ENCODE data around the gene TRMU.

TRMU gene

DNA sequence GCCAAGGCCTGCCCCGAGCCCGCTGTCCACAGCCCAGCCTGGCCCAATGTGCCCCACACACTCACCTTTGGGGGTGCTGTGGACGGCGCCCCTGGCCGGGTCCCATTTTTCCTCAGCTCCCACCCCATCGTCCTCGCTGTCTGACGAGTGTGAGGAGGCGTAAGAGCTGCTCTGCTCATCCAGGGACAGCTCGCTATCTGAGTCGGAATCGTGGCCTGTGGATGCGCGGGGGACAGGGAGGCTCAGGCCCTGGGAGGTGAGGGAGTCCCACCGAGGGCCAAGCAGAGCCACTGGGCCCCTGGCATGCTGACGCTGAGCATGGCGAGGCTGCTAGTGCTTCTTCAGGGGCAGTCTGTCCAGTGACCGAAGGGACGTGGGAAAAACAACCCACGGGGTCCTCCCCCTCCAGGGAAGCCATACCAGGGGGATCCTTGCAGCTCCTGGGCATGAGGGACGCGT lies 29.7 kb downstream of the TRMU start:
- Histone ChIP-seq H3K4me3 (no peak overlapping the region), H3K27ac (no peak overlapping the region)

DNA sequence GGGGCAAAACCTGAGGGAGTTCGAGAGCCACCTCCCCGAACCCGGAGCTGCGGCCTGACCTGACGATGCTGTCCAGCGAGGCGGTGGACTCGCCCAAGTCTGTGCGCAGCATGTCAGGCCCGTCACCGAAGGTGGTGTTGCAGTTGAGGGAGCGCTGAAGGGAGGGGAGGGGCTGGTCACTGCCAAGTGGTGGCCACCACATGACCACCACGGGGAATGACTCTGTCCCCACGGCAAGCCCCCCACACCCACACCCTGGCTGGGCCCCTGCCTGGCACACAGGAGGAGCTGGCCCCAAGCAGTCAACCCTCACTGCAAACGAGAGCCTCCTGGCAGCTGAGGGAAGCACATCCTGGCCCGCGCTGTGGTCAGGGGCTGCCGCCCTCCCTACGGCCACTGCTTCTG lies 30.8 kb downstream of the TRMU start:
- no peak overlapping the region for H3K4me3 ChIP-seq

DNA sequence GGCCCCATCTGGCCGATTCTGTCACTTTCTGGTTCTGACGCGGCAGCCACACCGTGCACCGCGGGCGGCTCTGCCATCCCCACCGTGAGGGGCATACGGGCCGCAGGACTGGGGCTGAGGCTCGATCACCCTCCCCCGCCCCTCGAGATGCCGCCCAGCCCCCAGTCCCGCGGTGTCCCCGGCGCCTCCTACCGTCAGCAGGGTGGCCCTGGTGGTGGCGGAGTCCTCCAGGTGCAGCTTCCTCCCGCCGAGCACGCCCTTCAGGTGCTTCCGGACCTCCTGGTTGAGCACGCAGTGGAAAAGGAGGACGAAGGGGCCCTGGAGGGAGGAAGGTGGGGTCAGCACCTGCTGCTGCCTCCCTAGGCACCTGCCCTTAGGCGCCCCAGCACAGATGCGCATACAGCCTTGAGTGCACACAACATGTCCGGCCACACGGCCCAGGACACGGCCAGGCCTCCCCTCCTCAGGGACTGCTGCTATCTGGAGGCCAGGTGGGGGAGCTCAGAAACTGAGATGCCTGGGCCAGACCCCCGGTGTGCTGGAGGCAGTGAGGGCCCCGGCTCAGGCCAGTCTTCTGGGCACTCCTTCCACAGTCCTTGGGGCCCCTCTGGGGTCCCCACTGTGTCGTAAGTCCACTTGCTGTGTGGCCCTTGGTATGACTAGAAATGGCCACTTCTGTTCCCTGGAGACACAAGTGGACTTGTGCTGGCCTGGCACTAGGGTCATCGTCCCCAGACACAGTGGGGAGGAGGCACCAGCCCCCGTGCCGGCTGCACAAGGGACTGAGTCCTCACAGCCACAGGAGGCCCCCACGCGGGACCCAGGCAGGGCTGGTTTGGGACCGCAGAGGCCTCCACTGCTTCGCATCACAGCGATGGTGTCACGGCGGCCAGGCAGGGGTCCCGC lies 31.5 kb downstream of the TRMU start:
- H3K4me3 ChIP-seq, result no peak overlapping the region
- peak overlapping the region in 1 of 21 experiments; percentile 22 for H3K27ac ChIP-seq

More for the DNA sequence above, 30.8 kb downstream of the TRMU start:
- H3K27ac ChIP-seq, result no peak overlapping the region

DNA sequence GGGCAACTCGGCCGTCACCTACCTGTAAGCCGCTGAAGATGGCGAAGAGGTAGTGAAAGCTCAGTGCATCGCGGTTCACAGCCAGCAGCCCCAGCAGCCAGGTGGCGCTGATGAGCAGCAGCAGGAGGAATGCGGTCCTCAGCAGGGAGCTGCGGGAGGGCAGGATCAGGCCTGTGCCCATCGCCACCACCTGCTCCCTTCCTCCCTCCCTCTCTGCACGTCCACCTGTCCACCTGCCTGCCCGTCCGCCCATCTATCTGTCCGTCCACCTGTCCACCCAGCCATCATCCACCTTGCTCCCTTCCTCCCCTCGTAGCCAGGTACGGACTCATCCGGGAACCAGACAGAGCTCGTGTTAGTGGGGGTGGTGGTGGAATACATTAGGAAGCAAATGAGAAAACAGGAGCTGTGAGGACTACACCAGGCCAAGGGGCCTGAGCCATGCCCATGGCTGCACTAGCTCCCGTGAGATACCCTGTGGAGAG lies 32.2 kb downstream of the TRMU start:
- Histone ChIP-seq H3K27ac (peak overlapping the region in 1 of 21 experiments; percentile 22), H3K4me3 (no peak overlapping the region)

DNA sequence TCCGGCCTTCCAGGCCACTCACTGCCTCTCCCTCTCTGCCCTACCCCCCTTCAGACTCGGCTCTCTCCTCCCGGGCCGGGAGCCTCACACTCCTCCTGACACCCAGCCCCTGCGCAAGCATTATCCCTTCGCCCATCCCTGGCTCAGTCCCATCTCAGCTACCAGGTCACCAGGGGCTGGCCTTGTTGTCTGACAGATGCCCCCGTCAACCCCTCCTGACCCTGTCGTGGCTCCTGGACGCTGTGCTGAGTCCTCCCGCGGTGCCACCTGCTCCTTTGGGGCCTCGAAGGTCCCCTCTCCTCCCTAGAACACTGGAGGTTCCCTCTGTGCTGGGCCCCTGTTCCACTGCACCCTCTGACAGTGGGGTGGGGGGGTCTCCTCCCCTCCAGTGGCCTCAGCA lies 32.9 kb downstream of the TRMU start:
- H3K27ac ChIP-seq, result no peak overlapping the region

DNA sequence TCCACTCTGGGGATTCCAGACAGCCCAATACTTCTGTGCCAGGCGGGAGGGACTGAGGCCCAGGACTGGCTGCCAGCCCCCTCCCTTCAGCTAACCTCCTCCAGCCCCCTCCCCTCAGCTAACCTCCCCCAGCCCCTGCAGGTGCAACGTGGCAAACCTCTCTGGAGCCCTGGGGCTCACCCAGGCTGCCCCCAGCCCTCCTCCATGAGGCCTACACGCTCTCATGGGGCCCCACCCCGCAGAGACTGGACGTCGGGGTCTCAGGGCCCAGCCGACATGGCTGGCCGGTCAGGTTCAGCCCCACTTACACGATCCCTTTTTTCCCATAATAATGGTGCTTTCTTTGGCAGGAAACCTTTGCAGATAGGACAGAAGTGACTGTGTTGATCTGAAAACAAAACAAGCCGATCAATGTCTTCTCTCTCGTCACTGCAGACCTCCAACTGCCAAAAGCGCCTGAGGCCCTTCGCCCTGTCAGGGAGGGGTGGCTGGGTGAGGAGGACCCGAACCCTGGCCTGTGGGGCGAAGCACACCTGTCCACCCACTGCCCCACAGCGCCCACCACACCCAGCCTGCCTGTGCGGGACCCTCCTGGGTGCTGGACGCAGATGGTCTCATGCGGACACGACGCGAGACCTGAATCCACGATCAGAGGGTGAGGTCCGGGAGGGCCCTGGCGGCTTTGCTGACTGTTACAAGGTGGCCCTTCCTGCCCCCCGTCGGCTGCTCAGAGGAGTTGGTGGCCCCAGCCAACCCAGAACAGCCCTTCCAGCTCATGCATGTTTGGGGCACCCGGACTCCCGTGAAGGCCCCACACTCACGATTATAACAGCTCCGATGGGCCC lies 33.6 kb downstream of the TRMU start:
- H3K27ac ChIP-seq, result no peak overlapping the region
- no peak overlapping the region for H3K4me3 ChIP-seq

More for the DNA sequence above, 32.9 kb downstream of the TRMU start:
- H3K4me3 ChIP-seq, result no peak overlapping the region

DNA sequence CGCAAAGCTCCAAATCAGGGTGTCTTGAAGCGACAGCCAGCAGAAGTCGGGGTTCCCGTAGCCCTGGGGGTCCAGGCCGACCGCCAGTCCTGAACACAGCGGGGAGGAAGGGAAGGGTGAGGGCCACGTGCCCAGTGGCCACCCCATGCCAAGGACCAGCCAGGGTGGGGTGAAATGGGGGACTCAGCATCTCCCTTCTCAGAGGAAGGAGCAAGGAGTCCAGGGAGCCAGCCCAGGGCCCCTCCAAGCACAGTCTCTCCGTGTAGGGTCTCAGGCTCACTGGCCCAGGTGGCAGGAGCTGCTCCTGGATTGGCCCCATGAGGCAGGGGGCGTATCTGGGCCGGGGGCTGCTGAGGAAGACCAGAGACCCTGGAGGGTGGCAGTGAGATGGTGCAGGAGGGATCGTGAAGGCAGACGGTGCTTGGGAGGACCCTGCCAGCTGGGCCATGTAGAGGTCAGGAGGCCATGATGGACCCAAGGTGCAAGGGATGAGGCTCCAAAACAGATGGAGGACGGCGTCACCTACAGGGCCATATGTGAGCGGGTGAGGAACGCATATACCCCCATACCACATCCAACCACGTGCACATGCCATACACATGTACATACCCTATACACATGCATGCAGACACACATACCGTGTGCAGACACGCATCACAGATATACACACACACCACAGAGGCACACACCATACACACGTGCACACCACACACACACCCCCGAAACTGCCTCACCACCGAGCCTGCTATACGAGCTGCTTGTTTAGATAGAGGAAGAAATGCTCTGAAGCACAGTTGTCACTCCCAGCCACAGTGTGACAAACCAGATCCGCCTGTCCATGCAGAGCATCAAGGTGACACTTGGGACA lies 34.4 kb downstream of the TRMU start:
- Histone ChIP-seq H3K4me3 (no peak overlapping the region), H3K27ac (peak overlapping the region in 2 of 21 experiments; percentile 42 to 73)

DNA sequence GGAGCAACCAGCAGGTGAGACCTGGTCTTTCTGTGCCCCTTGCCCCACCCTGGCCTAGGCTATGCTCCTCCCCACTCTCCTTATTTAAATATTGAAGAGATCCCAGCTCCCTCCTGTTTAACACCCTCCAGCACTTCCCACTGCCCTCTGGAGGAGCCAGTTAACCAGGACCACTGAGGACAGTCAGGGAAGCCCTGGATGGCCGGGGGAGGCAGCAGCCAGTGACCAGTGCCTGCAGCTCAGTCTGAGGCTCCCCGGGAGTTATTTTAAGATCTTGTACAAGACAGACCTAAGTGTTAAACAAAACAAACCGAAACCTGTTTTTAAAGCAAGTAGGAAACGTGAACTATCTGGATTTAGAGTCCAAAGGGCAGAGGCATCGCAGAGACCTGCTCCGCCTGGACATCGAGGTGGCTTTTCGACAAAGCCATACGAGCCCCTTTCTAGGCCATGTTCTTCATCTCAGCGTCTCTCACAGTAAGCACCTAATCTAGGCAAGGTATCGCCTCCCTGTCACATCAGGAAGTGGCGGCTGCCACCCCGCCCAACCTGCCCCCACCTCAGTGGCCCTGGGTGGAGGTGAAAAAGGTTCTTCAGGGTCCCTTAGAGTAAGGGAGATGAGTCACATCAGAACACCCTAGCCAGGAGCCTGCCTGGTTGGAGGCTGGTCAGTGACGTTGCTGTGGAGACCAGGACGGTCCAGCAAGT lies 35.2 kb downstream of the TRMU start:
- Histone ChIP-seq H3K27ac (peak overlapping the region in 4 of 21 experiments; percentile 9 to 73 (median 36)), H3K4me3 (no peak overlapping the region)

DNA sequence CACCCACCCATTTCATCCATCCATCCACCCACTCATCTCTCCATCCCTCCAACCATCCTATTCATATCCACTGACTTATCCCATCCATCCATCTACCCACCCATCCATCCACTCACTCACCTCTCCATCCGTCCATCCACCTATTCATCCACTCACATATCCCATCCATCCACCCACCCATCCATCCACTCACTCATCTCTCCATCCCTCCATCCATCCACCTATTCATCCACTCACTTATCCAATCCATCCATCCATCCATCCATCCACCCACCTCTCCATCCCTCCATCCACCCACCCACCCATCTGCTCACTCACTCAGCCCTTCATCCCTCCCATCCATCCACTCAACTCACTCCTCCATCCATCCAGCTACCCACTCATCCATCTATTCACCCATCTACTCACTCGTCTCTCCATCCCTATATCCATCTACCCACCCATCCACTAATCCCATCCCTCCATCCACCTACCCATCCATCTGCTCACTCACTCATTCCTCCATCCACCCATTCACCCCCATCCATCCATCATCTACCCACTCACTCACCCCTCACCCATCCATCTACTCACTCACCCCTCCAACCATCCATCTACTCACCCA lies 36.2 kb downstream of the TRMU start:
- Histone ChIP-seq H3K4me3 (no peak overlapping the region), H3K27ac (no peak overlapping the region)

DNA sequence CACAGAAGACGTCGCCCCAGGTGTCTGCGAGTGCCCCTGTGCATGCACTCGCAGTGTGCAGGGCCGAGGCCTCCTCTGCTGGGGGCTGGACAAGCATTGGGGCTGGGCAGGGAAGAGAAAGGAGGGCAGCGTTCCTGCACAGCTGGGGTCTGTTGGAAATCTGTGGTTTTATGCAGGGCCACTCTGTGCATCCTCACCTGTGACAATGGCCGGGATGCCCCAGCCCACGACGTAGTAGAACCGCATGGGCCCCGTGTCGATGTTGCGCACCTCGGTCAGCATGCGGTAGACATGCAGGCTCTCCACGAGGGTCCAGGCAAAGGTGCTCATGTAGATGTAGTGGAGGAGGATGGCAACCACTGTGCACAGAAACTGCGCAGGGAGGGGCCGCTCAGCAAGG lies 37.2 kb downstream of the TRMU start:
- Histone ChIP-seq H3K4me3 (no peak overlapping the region), H3K27ac (no peak overlapping the region)

DNA sequence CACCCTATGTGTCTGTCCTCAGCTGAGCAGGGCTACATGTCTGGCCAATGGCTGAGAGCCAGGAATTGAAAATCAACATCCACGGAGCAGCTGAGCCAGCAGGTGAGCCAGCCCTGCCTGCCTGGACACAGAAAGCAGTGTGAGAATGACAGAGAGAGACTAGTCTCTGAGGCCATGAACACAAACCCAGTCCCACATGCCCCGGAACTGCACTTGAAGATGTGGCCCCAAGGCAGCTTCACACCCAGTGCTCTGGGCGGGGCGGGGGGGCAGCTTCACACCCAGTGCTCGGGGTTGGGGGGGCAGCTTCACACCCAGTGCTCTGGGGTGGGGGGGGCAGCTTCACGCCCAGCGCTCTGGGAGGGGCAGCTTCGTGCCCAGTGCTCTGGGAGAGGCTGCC lies 37.6 kb downstream of the TRMU start:
- Histone ChIP-seq H3K4me3 (no peak overlapping the region), H3K27ac (no peak overlapping the region)

DNA sequence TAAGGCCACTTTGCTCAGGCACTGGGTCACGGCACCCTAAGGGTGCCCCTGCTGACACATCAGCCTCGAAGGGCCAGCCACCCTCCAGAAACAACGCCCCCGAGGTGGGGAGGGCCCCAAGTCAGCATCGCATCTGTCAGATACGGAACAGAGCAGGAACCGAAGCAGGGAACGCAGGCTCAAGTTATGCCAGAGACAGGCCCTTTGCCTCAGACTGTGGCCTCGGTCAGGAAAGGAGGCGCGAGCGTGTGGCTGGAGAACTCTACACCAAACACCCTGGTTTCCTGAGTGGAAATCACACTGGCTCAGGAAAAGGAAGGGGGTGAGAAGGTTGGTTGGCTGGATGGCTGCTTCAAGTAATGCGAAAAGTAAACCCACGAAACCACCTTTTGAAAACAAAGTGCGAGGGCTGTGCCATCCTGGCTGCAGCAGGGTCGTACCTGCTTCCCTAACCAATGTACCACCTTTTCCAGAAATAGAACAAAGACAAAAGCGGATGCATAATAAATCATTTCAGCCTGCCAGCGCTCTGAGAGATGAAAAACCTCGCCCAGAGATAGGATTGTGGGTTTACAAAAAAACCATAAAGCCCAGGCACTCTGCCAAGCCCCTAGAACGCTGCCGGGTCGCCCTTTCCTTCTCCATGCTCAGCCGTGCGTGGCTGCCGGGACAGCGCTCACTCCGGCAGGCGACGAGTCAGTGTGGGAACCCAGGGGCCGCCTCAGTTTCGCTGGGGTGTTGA lies 38.6 kb downstream of the TRMU start:
- Histone ChIP-seq H3K27ac (peak overlapping the region in 2 of 21 experiments; percentile 17 to 19), H3K4me3 (no peak overlapping the region)

DNA sequence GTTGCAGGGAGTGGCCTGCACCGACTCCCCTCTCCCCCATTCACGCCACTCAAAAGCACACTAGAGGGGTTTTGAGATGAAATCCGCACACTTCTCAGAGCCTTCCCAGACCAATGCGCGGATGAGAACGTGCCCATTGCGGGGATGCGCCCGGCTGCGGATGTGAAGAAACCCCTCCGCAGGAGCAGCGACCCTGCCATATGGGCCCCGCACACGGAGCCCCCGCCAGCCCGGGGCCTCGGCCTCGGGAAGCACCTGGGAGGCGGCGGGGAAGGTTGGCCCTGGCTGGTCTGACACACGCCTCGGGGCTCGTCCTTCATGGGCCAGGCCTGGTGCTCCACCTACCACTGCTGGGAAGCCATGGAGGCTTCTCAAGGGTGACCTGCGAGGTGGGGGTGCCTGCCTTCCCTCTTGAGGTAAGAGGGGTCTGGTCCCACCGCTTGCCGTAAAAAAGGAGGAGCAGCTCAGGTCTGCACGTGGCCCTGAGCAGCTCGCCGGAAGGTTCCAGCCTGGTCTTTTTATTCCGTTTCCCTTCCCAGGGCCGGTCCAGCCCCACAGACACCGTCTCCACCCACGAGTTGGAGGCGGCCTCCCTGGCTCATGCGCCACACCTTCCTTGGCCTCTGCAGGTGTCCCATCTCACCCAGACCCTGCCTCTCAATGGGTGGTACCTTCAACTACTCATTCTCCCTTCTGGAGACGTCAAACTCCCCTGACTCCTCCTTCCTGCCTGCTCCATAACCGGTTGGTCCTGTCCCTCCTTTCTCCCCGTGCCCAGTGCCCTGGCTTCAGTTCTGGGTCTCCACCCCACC lies 39.4 kb downstream of the TRMU start:
- Histone ChIP-seq H3K27ac (peak overlapping the region in 5 of 21 experiments; percentile 12 to 60 (median 28)), H3K4me3 (no peak overlapping the region)

DNA sequence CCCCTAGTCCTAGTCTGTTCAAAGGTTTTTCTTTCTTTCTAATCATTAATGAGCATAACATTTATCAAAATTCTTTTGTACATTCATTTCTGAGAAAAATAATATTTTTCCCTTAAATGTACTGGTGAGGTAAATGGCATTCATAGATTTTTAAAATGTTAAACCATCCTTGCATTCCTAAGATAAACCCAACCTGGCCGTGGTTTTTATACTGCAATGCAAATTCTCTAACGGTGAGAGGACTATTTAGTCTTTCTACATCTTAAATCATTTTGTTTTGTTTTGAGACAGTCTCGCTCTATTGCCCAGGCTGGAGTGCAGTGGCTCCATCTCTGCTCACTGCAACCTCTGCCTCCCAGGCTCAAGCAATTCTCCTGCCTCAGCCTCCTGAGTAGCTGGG lies 40.6 kb downstream of the TRMU start:
- no peak overlapping the region for H3K4me3 ChIP-seq
- peak overlapping the region in 1 of 21 experiments; percentile 45 for H3K27ac ChIP-seq

DNA sequence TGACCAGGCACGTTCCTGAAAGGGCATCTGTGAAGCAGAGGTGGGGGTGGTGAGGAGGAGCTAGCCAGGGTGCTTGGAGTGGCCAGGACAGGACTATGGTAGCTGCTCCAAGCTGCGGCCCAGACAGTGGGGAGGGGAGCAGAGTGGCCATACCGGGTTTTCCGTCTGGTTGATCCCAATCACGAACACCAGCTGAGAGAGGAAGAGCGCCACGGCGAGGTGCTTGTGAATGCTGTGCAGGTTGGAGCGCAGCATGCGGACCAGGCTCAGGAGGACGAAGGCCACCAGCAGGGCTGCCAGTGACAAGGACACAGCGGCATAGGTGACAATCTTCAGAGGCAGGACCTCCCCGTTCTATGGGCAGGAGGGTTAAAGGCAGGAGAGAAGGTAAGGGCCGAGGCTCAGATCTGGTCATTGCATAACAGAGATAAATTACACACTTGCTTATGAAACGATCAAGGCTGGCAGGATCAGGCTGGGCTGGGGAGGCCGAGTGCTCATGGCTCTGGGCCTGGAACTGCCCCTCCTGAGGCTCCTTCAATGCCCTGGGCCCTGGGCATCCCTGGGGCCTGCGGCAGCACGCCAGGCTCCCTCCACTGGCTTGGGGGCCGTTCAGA lies 41.5 kb downstream of the TRMU start:
- H3K27ac ChIP-seq, result no peak overlapping the region
- H3K4me3 ChIP-seq, result no peak overlapping the region
